K562 (cell line): ENCODE data around the gene KXD1. TPM values are rescaled to one million over a fixed set of nuclear protein-coding genes. Genes with fewer than 3 reads are reported as not detected.

ENCODE experiments used
- ASH1L ChIP-seq: fragments of 450-650 bp; IDR thresholded peaks from 2 replicates; pipeline ENCODE4 v1.6.1; 2018; ENCODE audit warnings: borderline replicate concordance, mild to moderate bottlenecking, low read depth; ENCODE audit not compliant: partially characterized antibody
- CREM ChIP-seq: IDR thresholded peaks from 2 replicates; pipeline ENCODE4 v1.6.1; 2014; ENCODE audit warnings: antibody characterized with exemption, low read depth
- DACH1 ChIP-seq: fragments of 450-650 bp; IDR thresholded peaks from 2 replicates; pipeline ENCODE4 v1.6.1; 2018; ENCODE audit not compliant: partially characterized antibody
- ETV5 ChIP-seq: sonication (generic); formaldehyde crosslinking; IDR thresholded peaks from 2 replicates; pipeline ENCODE4 v1.4.0; 2020; ENCODE audit warnings: low read depth, mild to moderate bottlenecking, missing genetic modification reagents
- FOXP1 ChIP-seq: sonication (generic); formaldehyde crosslinking; IDR thresholded peaks from 2 replicates; pipeline ENCODE4 v1.8.0; 2022; ENCODE audit warnings: mild to moderate bottlenecking, missing genetic modification reagents
- GATAD2A ChIP-seq: fragments of 450-650 bp; IDR thresholded peaks from 2 replicates; pipeline ENCODE4 v1.6.1; 2017
- KHSRP ChIP-seq: fragments of 450-650 bp; IDR thresholded peaks from 2 replicates; pipeline ENCODE4 v1.6.1; 2017
- NCOR1 ChIP-seq: fragments of 450-650 bp; IDR thresholded peaks from 2 replicates; pipeline ENCODE4 v1.6.1; 2016; ENCODE audit warnings: mild to moderate bottlenecking, moderate library complexity
- PCBP2 ChIP-seq: fragments of 200-400 bp; formaldehyde crosslinking; IDR thresholded peaks from 2 replicates; pipeline ENCODE4 v1.6.1; 2018; ENCODE audit warnings: low read length, low read depth, mild to moderate bottlenecking, moderate library complexity; ENCODE audit not compliant: poor library complexity, severe bottlenecking
- POLR2A ChIP-seq: fragments of 450-650 bp; conservative IDR thresholded peaks from 2 replicates; pipeline ENCODE4 v1.6.1; 2016
- RBM14 ChIP-seq: fragments of 200-400 bp; formaldehyde crosslinking; IDR thresholded peaks from 2 replicates; pipeline ENCODE4 v1.6.1; 2018; ENCODE audit warnings: low read depth, mild to moderate bottlenecking, low read length, moderate library complexity, borderline replicate concordance; ENCODE audit not compliant: insufficient read depth
- SUPT5H ChIP-seq: fragments of 450-650 bp; IDR thresholded peaks from 2 replicates; pipeline ENCODE4 v1.6.1; 2016
- TOE1 ChIP-seq, 2 experiments: fragments of 450-650 bp in 1 of 2; sonication (generic) in 1 of 2; formaldehyde crosslinking in 1 of 2; IDR thresholded peaks; 2 replicates each; pipeline versions ENCODE4 v1.7.1 to v1.8.0; 2016 to 2022; ENCODE audit warnings: borderline replicate concordance in 2 of 2, mild to moderate bottlenecking in 2 of 2, antibody characterized with exemption in 1 of 2, inconsistent platforms in 1 of 2, low read depth in 1 of 2, missing genetic modification reagents in 1 of 2, moderate library complexity in 1 of 2
- ZNF589 ChIP-seq: fragments of 200-800 bp; sonication (Bioruptor generic); IDR thresholded peaks from 2 replicates; pipeline ENCODE4 v1.6.1; 2016; ENCODE audit warnings: low read depth, missing genetic modification characterization, missing compliant biosample characterization
- polyA plus RNA-seq, 8 experiments: library from polyadenylated mRNA; depleted of rRNA in 4 of 8; stranded (reverse) in 5 of 8; unstranded in 3 of 8; fragments of >200 nt; fragmentation: Nextera tagmentation in 2 of 8; fragmentation: Illumina TruSeq in 1 of 8; extraction: Ambion mirVana in 2 of 8; extraction: Trizol in 1 of 8; gene quantifications; 2 replicates each; pipeline versions ENCODE4 v1.2.1 to v1.2.3, GENCODE V29; 2011 to 2014; ENCODE audit warnings: inconsistent platforms in 1 of 8, missing spikeins in 1 of 8
- total RNA-seq, 7 experiments: library from RNA; depleted of rRNA in 6 of 7; stranded (reverse); fragments of >200 nt in 6 of 7; fragmentation: Illumina TruSeq in 2 of 7; extraction: Trizol in 2 of 7; gene quantifications; 2 replicates each; pipeline versions ENCODE4 v1.2.1 to v1.2.3, GENCODE V29; 2011 to 2021; ENCODE audit warnings: low replicate concordance in 1 of 7
- TF ChIP-seq, protein P1 (sequence below): fragments of 250-450 bp; sonication (Bioruptor Pico); IDR thresholded peaks from 2 replicates; pipeline ENCODE4 v1.5.1; 2021; ENCODE audit warnings: mild to moderate bottlenecking
- TF ChIP-seq, protein P2 (sequence below): fragments of 450-650 bp; IDR thresholded peaks from 2 replicates; pipeline ENCODE4 v1.6.1; 2016; ENCODE audit warnings: mild to moderate bottlenecking
- TF ChIP-seq, protein P3 (sequence below): sonication (generic); formaldehyde crosslinking; IDR thresholded peaks from 2 replicates; pipeline ENCODE4 v1.8.0; 2022; ENCODE audit warnings: missing genetic modification reagents, mild to moderate bottlenecking, borderline replicate concordance
- TF ChIP-seq, protein P4 (sequence below): sonication (generic); formaldehyde crosslinking; IDR thresholded peaks from 2 replicates; pipeline ENCODE4 v1.8.0; 2022; ENCODE audit warnings: mild to moderate bottlenecking, low read depth, missing genetic modification reagents
- TF ChIP-seq, protein P5 (sequence below): fragments of 250-450 bp; sonication (Bioruptor Pico); IDR thresholded peaks from 2 replicates; pipeline ENCODE4 v1.8.0; 2022; ENCODE audit warnings: moderate library complexity, mild to moderate bottlenecking, inconsistent platforms

KXD1 gene
- total and polyA plus RNA-seq, 9 of the 15 experiments (the other 6 are each of a cell fraction or from before 2014, with no cell fraction given), result 21.9 to 210 (median 118) TPM

DNA sequence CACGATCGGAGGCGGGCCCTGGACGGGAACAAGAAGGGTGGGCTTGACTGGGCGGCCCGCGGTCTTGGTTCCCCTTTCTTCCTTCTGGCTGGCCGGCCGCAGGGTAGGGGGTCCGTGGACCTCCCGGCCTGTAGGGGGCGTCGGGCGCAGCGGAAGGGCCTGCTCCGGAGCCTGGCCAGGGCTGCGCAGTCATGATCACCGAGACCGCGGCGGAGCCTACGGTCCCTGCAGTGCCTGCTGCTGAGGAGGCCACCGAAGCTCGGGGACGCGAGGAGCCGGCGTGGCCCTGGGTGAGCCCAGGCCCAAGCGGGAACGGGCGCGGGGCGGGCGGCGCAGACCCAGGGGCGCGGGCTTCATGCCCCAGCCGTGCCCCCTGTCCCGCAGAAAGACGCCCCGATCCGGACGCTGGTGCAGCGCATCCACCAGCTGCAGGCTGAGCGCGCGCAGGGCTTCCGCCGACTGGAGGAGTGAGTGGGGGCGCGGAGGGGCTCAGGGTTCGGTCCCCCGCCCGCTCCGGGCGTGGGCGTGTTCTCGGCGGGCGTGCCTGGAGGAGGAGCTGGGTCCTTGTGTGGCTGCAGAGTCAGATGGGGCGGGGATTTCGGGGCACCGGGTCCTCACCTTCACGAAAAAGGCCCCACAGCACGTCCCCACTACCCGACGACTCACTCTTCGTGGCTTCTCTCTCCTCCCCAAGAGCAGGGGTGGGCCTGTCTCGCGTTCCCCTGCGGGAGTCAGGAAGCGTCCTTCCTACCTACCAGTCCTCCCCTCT, 31.1 kb downstream of the KXD1 start, which contains the start of gene REX1BD (continued):
- peak; percentile 33 for TF ChIP-seq NCOR1
- peak; percentile 75 for TF ChIP-seq DACH1
- TF ChIP-seq, protein P1, sequence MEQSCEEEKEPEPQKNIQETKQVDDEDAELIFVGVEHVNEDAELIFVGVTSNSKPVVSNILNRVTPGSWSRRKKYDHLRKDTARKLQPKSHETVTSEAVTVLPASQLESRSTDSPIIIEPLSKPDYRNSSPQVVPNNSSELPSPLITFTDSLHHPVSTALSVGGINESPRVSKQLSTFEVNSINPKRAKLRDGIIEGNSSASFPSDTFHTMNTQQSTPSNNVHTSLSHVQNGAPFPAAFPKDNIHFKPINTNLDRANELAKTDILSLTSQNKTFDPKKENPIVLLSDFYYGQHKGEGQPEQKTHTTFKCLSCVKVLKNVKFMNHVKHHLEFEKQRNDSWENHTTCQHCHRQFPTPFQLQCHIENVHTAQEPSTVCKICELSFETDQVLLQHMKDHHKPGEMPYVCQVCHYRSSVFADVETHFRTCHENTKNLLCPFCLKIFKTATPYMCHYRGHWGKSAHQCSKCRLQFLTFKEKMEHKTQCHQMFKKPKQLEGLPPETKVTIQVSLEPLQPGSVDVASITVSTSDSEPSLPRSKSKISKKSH (CRISPR knock-in tag), result no peak
- TF ChIP-seq FOXP1 (CRISPR knock-in tag), result peak; percentile 70; the same call in 1 of the 2 replicates
- TF ChIP-seq POLR2A, result peak; percentile 91
- peak; percentile 81 for TF ChIP-seq ETV5 (CRISPR knock-in tag)
- no peak for TF ChIP-seq KHSRP
- TF ChIP-seq SUPT5H, result peak; percentile 90
- TF ChIP-seq GATAD2A, result peak; percentile 95
- TF ChIP-seq PCBP2, result no peak
- 0 out of 2 replicates have a peak, but pooled peaks have one; percentile 32 for TF ChIP-seq RBM14
- TF ChIP-seq, protein P2, sequence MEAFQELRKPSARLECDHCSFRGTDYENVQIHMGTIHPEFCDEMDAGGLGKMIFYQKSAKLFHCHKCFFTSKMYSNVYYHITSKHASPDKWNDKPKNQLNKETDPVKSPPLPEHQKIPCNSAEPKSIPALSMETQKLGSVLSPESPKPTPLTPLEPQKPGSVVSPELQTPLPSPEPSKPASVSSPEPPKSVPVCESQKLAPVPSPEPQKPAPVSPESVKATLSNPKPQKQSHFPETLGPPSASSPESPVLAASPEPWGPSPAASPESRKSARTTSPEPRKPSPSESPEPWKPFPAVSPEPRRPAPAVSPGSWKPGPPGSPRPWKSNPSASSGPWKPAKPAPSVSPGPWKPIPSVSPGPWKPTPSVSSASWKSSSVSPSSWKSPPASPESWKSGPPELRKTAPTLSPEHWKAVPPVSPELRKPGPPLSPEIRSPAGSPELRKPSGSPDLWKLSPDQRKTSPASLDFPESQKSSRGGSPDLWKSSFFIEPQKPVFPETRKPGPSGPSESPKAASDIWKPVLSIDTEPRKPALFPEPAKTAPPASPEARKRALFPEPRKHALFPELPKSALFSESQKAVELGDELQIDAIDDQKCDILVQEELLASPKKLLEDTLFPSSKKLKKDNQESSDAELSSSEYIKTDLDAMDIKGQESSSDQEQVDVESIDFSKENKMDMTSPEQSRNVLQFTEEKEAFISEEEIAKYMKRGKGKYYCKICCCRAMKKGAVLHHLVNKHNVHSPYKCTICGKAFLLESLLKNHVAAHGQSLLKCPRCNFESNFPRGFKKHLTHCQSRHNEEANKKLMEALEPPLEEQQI, result no peak; the same call in 1 of the 2 replicates
- TF ChIP-seq, protein P3, sequence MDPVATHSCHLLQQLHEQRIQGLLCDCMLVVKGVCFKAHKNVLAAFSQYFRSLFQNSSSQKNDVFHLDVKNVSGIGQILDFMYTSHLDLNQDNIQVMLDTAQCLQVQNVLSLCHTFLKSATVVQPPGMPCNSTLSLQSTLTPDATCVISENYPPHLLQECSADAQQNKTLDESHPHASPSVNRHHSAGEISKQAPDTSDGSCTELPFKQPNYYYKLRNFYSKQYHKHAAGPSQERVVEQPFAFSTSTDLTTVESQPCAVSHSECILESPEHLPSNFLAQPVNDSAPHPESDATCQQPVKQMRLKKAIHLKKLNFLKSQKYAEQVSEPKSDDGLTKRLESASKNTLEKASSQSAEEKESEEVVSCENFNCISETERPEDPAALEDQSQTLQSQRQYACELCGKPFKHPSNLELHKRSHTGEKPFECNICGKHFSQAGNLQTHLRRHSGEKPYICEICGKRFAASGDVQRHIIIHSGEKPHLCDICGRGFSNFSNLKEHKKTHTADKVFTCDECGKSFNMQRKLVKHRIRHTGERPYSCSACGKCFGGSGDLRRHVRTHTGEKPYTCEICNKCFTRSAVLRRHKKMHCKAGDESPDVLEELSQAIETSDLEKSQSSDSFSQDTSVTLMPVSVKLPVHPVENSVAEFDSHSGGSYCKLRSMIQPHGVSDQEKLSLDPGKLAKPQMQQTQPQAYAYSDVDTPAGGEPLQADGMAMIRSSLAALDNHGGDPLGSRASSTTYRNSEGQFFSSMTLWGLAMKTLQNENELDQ (CRISPR knock-in tag), result no peak
- TF ChIP-seq, protein P4, sequence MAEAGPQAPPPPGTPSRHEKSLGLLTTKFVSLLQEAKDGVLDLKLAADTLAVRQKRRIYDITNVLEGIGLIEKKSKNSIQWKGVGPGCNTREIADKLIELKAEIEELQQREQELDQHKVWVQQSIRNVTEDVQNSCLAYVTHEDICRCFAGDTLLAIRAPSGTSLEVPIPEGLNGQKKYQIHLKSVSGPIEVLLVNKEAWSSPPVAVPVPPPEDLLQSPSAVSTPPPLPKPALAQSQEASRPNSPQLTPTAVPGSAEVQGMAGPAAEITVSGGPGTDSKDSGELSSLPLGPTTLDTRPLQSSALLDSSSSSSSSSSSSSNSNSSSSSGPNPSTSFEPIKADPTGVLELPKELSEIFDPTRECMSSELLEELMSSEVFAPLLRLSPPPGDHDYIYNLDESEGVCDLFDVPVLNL (CRISPR knock-in tag), result peak; percentile 43
- peak; percentile 58; the same call in 1 of the 2 replicates for TF ChIP-seq TOE1 (IDR thresholded peaks at IDR 0.05; ENCODE audit: borderline replicate concordance)
- no peak for TF ChIP-seq TOE1 (CRISPR knock-in tag; IDR thresholded peaks at IDR 0.05; ENCODE audit: borderline replicate concordance, low read depth)
- TF ChIP-seq, protein P5, sequence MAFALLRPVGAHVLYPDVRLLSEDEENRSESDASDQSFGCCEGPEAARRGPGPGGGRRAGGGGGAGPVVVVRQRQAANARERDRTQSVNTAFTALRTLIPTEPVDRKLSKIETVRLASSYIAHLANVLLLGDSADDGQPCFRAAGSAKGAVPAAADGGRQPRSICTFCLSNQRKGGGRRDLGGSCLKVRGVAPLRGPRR (CRISPR knock-in tag), result no peak
- TF ChIP-seq ASH1L, result no peak
- peak; percentile 62 for TF ChIP-seq CREM
- 0 out of 2 replicates have a peak, but pooled peaks have one; percentile 56 for TF ChIP-seq ZNF589 (CRISPR knock-in tag)
